GM19467 (cell line): ENCODE measurements around the gene CALY.
A peak's percentile ranks its signal among the peaks of the same experiment; 100 is the strongest.

ENCODE experiments used
- ATAC-seq: cut with Tn5 transposase; IDR thresholded peaks from one replicate; pipeline ENCODE4 v1.9.1; 2021; ENCODE audit warnings: mild to moderate bottlenecking, moderate library complexity; ENCODE audit not compliant: unreplicated experiment

The CALY gene

DNA sequence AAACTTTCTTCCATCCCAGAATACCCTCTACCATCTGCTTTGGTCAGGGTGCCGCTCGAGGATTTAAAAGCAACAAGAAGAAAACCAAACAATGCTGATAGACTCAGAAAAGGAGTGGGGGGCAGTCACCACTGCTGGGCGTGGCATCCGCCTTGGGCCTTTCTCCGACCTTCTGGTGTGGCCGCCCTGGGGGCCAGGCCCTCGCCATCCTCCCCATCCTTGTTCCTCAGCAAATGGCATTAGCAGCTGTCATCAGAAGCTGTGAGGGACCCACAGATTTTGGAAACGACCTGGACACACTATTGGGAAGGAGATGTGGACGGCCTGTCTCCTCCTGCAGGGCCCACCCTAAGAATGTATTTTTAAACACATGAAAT is 23.9 kb downstream of the CALY start:
- no peak for ATAC-seq

DNA sequence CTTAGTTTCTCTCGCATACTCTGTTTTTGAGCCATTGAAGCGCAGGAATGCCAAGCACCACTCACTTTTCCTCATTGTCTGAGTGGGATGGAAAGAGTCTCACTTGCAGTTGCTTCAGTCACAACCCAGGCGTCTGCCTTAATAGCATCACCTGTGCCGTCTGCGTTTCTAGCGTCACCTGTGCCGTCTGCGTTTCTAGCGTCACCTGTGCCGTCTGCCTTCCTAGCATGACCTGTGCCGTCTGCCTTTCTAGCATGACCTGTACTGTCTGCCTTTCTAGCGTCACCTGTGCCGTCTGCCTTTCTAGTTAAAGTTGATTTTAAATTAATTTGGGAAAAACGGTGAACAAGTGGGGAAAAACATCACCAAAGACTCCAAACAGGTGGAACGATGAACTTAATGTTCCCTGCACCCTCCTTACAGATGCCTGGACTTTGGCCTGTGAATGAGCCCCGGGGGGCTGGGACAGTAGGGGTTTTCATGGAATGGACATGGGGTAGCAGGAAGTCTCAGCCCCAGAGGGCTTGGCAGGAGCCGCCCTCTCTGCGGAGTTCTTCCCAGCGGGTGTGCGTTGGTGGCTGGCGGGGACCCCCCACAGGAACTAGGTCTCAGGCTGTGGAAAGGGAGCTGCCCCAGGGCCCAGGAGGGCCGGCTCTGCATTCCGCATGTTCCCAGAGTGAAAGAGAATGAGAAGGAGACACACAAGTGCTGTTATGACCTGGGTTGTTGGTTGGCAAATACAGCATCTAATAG is 24.5 kb downstream of the CALY start:
- ATAC-seq: no peak

DNA sequence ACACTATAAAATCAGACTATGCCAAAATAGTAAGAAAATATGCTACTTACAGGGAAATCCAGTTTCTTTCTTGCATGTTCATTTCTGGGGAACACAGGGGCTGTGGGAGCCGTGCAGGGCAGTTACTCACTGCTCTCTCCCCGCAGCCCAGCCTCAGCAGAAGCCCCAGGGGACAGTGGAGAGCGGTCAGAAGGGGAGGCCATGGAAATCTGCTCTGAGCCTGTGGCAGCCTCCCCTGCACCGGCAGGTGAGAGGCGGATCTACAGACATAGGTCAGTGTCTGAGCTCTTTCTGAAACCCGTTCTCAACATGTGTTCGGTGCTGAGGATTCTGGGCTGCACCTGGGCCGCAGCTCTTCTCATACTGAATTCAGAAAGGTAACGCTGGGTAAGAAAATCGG is 25.1 kb downstream of the CALY start:
- no peak for ATAC-seq

DNA sequence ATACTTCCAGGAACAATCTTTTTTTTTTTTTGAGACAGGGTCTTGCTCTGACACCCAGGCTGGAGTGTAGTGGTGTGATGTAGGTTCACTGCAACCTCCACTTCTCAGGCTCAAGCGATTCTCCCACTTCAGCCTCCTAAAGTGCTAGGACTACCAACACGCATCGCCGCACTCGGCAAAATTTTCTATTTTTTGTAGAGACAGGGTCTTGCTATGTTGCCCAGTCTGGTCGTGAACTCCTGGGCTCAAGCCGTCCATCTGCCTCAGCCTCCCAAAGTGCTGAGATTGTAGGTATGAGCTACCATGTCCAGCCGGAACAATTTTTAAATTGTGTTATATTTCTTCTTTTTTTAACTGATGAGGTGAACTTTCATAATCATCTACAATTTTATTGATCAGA is 25.9 kb downstream of the CALY start:
- ATAC-seq: no peak

DNA sequence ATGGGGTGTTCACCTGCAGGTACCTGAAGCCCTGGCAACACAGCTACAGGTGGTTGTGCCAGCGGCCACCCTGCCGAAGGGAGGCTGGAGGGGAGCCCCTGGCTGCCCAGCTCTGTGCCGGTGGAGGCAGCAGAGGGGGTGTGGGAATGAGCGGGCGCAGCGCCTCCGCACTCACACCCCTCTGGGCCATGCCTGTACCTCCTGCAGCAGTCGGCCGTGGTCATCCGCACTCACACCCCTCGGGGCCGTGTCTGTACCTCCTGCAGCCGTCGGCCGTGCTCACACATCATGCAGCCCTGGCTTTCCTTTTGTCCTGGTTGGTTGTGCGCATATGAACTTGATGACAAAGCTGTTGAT is 26.3 kb downstream of the CALY start:
- ATAC-seq: no peak

DNA sequence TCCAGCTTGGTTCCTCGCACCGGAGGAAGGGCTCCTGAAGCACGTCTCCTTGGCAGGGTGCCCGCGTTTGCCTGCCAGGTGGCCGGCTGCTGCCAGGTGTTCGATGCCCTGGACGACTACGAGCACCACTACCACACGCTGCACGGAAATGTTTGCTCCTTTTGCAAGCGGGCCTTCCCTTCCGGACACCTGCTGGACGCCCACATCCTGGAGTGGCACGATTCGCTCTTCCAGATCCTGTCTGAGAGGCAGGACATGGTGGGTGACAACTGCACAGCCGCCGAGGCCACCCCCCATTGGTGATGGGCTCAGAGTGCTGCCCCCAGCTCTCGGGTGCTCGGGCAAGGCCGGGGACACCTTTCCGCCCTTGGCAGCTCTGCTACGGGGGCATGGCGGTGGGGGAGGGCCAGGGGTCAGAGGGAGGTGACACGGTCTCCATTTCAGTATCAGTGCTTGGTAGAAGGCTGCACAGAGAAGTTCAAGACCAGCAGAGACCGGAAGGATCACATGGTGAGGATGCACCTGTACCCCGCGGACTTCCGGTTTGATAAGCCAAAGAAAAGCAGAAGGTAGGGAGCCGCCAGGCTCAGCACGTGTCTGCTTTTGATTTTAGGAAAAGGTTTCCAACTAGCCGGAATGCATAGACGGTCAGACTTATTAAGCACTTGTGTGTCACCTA is 26.8 kb downstream of the CALY start:
- ATAC-seq: no peak

DNA sequence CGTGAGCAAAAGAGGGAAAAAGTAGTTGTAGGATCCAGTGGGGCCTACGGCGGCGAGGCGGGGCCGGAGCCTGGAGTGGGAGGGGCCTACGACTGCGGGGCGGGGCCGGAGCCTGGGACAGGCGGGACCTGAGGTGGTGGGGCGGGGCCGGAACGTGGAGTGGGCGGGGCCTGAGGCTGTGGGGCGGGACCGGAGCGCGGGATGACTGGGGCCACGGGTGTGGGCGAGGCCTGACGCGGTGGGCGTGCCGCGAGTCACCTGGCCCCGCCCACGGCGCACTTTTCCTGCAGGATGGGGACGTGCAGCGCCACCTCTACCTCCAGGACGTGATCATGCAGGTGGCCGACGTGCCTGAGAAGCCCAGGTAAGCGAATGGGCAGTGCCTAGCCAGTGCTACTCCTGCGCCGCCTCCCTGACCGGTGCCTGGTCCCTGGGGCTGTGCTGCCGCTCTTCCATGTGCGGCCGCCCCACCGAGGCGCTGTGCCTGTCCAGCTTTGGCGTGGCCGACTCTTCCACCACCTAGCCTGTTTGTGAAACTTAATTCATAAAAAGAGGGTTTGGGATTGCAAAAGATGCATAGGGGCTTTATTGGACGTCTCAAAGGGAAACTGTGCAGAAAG is 27.5 kb downstream of the CALY start:
- ATAC-seq: peak; percentile 73

DNA sequence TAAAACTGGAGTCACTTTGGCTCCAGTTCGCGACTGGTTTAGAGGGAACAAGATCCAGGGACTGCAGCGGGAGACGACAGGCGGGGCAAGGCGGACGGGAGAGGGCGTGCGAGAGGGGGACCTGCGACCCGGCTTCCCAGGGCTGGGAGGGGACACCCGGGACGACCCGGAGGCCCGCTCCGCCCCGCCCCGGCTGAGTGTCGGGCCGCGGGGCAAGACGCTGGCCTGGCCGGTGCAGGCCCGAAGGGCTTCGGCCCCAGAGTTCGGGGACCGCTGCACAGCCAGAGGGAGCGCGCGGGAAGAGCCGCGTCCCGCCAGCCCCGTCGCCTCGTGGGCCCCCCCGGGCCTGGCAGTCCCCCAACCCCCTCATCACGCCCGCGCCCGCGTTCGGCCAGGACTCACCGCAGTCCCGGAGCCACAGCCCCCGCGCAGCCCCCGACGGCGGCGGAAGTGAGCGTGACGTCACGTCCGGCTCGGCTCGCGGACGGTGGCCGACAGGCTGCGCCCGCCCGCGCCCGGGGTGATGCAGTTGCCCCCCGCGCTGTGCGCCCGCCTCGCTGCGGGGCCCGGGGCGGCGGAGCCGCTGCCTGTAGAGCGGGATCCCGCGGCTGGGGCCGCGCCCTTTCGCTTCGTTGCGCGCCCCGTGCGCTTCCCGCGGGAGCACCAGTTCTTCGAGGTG is 28.1 kb downstream of the CALY start, which contains the start of the genes TUBGCP2 and ZNF511:
TUBGCP2 (minus strand) TSS at position 452 of the 679 bp plus-strand sequence. CDS start 5,931 bp downstream, outside the sequence.
ZNF511 (plus strand) TSS at position 494 of the 679 bp plus-strand sequence; CDS start at position 524, 30 bp downstream.
- ATAC-seq: peak; percentile 73

DNA sequence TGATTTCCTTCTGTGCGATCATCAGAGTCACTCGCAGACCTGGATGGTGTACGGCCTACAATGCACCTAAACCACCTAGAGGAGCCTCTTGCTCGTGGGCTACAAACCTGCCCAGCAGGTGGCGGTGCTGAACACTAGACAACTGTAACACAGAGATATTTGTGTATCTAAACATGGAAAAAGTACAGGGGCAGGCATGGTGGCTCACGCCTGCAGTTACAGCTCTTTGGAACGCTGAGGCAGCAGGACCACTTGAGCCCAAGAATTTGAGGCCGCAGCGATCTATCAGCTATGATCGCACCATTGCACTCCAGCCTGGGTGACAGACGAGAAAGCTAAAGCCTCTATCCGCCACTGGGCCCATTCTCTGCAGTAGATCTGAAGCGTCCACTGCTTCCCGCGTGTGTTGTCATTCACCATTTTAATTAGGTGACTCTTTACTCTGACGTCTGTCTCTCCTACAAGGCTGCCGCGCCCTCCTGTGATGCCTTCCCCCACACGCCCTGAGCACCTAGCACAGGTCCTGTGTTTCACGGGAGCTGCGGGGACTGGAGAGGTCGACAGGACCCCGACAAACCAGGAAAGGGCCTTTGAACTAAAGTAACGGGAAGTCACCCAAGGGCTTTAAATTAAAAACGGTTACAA is 28.8 kb downstream of the CALY start:
- ATAC-seq: no peak

DNA sequence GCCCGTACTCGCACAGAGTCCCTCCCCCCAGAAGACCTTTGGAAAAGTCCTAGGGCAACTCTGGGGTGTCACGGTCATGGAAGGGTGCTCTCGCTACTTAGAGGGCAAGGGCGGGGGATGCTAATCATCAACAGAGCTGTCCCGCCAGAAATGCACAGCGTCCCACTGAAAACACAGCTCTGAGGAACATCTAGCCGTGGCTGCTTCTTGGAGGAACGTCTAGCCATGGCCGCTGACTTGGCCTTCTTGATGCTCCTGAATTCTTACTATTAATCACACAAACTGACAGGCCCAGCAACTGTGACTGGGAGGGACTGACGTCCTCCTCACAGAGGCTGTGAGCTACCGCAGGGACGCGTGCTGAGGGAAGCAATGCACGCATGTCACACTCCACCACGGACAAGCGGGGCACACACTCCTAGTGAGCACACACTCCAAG is 29.7 kb downstream of the CALY start:
- ATAC-seq: no peak

DNA sequence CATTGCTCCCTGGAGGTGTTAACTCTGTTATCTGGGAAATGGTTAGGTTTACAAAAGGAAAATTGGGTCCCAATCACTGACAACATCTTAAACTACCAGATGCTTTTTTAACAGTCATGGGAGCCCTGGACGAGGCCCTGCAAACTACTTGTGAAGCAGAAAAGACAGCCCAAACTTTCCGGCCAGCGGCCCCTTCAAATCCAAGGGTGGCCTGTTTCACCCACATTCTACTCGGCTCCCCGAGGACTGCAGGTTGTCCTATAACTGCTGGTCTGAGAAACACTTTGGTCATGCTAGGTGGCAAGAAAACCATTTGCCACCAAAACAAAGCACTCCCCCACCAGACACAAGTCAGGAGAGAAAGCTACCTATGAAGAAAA is 30.6 kb downstream of the CALY start:
- no peak for ATAC-seq

DNA sequence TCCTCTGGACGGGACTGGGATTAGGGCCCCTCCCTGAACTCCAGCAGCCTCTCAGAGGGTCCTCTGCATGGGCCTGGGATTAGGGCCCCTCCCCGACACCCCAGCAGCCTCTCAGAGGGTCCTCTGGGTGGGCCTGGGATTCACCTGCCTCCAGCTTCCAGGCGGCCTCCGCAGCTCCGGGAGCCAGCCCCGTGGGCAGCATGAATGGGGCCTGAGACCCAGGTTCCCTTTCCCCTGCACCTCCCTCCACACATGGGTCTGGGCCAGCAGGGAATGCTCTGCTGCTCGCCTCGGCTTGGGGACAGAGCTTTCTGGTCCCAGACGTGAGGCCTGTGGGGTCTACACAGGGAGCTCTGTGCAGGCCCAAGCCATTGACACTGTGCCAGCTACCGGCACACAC is 33.5 kb downstream of the CALY start:
- ATAC-seq: no peak

DNA sequence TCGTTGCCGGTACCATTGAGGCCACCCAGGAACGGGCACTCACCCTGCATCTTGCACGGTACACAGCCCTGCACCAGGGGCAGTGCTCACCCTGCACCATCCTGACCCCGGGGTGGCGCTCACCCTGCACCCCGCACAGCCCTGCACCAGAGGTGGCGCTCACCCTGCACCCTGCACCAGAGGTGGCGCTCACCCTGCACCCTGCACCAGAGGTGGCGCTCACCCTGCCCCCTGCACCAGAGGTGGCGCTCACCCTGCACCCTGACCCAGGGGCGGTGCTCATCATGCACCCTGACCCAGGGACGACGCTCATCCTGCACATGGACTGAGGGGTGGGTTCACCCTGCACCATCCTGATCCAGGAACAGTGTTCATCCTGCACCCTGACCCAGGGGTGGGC is 34.5 kb downstream of the CALY start:
- no peak for ATAC-seq

DNA sequence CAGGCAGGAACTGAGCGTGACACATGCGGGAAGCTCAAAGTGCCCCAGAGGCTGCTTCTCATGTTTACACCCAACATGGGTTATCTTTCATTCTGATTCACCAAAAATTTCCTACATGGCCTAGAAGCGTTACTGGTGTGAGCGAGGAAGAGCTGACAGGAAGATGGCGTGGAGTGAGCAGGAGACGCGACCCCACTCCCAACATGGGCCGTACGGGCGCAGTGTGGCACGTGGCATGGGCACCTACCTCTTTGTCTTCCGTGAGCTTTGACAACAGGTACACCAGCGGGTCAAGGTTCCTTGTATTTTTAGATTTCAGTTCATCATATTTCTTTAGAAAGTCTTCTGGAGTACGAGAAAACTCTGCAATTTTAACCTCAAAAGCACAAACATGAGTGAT is 37.0 kb downstream of the CALY start:
- no peak for ATAC-seq

DNA sequence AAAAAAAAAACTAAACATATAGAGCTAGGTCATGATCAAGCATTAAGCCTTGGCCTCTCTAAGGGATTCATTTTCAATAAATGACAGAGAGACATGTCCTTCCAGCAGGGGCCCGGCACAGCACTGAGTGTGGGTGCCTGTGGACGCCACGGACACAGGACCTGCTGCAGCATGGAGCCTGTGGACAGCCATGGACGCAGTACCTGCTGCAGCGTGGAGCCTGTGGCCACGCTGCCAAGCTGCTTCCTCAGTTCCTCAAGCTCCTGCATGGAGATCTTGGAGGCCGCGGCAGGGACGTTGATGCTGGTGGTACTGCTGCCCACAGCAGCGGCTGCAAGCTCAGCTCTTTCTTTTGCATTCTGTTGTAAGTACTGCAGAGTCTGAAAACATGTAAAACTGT is 37.5 kb downstream of the CALY start:
- no peak for ATAC-seq

DNA sequence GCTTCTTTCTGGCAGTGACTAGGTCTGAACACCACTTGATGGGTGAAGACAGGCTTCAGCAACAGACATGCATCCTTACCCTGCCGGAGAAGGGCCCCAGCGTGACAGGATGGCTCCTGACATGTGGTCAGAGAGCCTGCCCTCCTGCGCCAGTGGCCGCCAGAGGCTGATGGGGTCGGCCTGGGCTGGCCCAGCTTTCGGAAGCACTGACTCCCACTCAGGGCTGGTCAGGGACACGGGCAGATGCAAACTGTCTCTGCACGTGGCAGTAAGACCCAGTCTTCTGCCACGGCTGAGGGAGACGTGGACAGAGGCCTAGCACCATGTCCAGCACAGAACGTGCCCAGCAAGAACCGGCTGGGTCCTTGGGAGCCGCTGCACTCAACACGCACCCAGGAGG is 38.2 kb downstream of the CALY start:
- no peak for ATAC-seq

DNA sequence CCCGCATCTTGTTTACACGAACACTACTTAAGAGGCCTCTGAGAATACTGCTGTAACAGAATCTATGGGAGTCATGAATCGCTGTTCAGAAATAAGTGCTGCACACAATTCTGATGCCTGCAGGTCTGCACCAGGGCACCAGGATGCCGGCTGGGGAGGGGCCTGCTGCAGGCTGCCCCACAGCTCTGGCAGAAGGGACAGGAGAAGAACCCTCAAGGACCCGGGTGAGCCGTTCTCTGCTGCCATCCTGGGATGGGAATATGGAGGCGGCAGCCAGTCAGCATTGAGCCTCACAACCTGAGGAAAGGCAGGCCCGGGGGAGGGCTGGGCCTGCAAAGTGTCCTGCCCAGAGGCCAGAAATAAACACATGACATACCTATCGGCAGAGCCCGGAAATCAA is 39.2 kb downstream of the CALY start:
- no peak for ATAC-seq

DNA sequence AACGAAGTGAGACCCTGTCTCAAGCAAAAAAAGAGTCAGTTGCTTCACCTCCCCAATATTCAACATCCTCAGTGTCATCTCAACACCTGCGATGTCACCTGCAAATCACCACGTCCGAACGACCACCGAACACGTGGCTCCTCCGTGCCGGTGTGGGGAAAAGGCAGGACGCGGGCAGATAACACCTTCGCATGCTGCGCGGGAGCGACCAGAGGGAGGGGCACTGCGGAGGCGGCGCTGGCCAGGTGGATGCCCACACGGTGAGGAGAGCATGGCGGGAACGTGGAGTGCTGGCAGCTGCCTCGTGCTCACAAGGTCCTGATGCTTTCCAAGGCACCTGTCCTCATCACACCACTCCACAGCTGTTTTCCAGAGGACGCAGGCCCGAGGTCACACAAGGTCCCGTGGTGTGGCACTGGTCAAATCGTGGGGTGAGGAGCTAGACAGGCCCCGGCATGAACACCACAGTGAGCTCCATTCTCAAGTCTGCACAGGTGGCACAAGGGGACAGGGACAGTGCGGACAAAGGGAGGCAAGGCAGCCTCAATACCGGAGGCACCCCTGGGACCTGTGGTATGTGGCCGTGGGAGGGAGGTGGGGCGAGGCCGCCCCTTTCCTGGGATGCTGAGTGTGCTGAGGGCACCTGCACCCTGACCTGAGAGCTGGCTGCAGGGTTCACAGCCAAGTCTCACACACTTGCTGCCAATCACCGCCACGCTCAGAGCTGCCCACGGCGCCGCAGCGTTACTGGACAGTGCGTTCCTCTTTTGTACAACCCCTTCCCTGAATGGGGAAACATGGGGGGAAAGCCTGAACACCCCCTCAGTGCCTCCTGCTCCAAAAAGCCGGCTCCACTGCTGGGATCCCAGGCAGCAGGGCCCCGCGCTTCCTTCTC is 41.0 kb downstream of the CALY start:
- ATAC-seq: no peak

DNA sequence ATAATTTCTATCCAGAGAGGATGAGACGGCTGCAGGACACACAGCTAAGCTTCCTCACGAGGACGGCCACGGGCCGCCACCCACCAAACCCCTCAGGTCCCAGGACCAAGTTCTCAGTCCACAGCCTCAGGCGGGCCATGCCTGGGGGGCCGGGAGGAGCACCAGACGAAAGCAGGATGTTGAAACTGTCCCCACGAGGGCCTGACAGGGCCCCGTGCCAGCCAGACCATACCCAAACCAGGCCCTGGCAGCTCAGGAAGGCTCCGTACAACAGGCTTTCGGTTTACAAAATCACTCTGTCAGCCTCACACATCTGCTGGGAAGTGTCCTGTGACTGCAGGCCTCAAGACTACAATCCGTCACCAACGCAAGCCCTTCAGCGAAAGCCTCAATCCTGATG is 42.5 kb downstream of the CALY start:
- ATAC-seq: no peak

DNA sequence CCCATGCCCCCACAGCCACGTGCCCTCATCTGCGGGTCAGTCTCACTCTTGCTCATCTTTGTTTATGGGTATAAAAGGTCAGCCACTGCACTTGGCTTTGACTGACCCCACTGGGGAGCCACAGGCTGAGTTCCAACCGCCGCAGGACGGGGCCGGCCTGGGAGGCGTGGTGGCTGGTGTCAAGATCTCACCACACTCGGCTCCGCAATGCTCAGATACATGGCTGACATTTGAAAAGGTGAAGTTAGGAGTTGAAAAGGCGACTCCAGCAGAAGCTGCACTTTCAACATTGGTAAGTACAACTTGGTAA is 42.9 kb downstream of the CALY start:
- ATAC-seq: no peak
